ENCODE results near the gene DRAM1. TPM values are rescaled to one million over a fixed set of nuclear protein-coding genes. Genes with fewer than 3 reads are reported as not detected.
"Not testable (repeated sequence)": the region's sequence is repeated elsewhere in the genome, so short reads cannot be mapped to it uniquely, and the experiment has no call there.

The DRAM1 gene
- polyA plus RNA-seq, 1 of the 3 experiments (the other 2 are of a cell fraction) = 37.4 TPM

- no peak for TF ChIP-seq POLR2AphosphoS5 (IDR thresholded peaks at IDR 0.05; ENCODE audit: low read depth, low read length)
- TF ChIP-seq RAD21 (IDR thresholded peaks at IDR 0.05; ENCODE audit: low read length) = no peak
- no peak for TF ChIP-seq RXRA (IDR thresholded peaks at IDR 0.05; ENCODE audit: borderline replicate concordance, low read depth)
- no peak for TF ChIP-seq MAX (IDR thresholded peaks at IDR 0.05; ENCODE audit: low read depth)
- TF ChIP-seq YY1 (IDR thresholded peaks at IDR 0.05; ENCODE audit: low read depth) = no peak
- no peak for TF ChIP-seq ZBTB33 (IDR thresholded peaks at IDR 0.05; ENCODE audit: borderline replicate concordance, low read depth)
- TF ChIP-seq RFX5 (IDR thresholded peaks at IDR 0.05; ENCODE audit: low read length) = no peak
- TF ChIP-seq JUND (IDR thresholded peaks at IDR 0.05) = no peak
- TF ChIP-seq FOXJ3 (CRISPR knock-in tag; IDR thresholded peaks at IDR 0.05) = no peak
- TF ChIP-seq GATA2 (CRISPR knock-in tag; IDR thresholded peaks at IDR 0.05) = no peak
- Histone ChIP-seq H3K9ac (no peak overlapping the region), H3K79me2 (ENCODE audit: insufficient read depth) (peaks cover 88% of the 10 kb centered on the region), H3K36me3 (replicated peaks in 1 of 2; ENCODE audit: control insufficient read depth in 1 of 2, insufficient read depth in 2 of 2, low read length in 1 of 2) (no peaks in the 10 kb centered on the region), H2AFZ (ENCODE audit: low read depth) (no peak overlapping the region), H4K20me1 (ENCODE audit: insufficient read depth) (no peaks in the 10 kb centered on the region), H3K9me2 (no peaks in the 10 kb centered on the region), H3K4me1 (ENCODE audit: control insufficient read depth in 1 of 2, insufficient read depth in 2 of 2, low read depth in 1 of 2, low read length in 1 of 2) (no peaks in the 10 kb centered on the region; a peak in 1 of 4 replicates), H3K4me3 (ENCODE audit: low read depth in 2 of 2, low read length in 1 of 2) (no peak overlapping the region), H3K27ac (ENCODE audit: low read depth in 2 of 2, low read length in 1 of 2) (no peak overlapping the region), H3K9me3 (no peaks in the 10 kb centered on the region), H3K4me2 (no peak overlapping the region), H3K27me3 (ENCODE audit: insufficient read depth) (no peaks in the 10 kb centered on the region), H3F3A (replicated peaks; ENCODE audit: insufficient read depth) (peaks cover 13% of the 10 kb centered on the region)
- POLR2A ChIA-PET = no interaction called here
- 70% methylated on average over 3 of the region's 3 CpGs for WGBS (ENCODE audit: low lambda C conversion rate)
- CTCF ChIA-PET = interaction anchor here (0.6 kb wide), 1 partner anchor 54 kb away, joined by 3 read pairs; no protein-coding TSS in a partner anchor
- DNase-seq = no peak
Observed at GRCh38 chr12:101884174-101884573, 6.8 kb downstream of the DRAM1 start.

- Histone ChIP-seq H3K79me2 (ENCODE audit: insufficient read depth) (peaks cover 88% of the 10 kb centered on the region), H3F3A (replicated peaks; ENCODE audit: insufficient read depth) (peaks cover 13% of the 10 kb centered on the region)
- H3K27me3 ChIP-seq (ENCODE audit: insufficient read depth); H3K9me3 ChIP-seq; H3K9ac ChIP-seq; H4K20me1 ChIP-seq (ENCODE audit: insufficient read depth); H2AFZ ChIP-seq (ENCODE audit: low read depth); POLR2A ChIA-PET; H3K4me3 ChIP-seq (ENCODE audit: low read depth in 2 of 2, low read length in 1 of 2); H3K9me2 ChIP-seq; H3K4me1 ChIP-seq (ENCODE audit: control insufficient read depth in 1 of 2, insufficient read depth in 2 of 2, low read depth in 1 of 2, low read length in 1 of 2); H3K36me3 ChIP-seq (replicated peaks in 1 of 2; ENCODE audit: control insufficient read depth in 1 of 2, insufficient read depth in 2 of 2, low read length in 1 of 2); H3K27ac ChIP-seq (ENCODE audit: low read depth in 2 of 2, low read length in 1 of 2); DNase-seq; H3K4me2 ChIP-seq: not testable (repeated sequence)
- CTCF ChIA-PET = interaction anchor here (0.6 kb wide), 1 partner anchor 55 kb away, joined by 3 read pairs; no protein-coding TSS in a partner anchor
- WGBS (ENCODE audit: low lambda C conversion rate) = 91% methylated on average over 10 of the region's 10 CpGs
Observed at GRCh38 chr12:101884781-101885340, 7.5 kb downstream of the DRAM1 start.

All from SK-N-SH (cell line).